Tongue (tissue), 2 donors: ENCODE data around the gene OTUB1. TPM values are rescaled to one million over a fixed set of nuclear protein-coding genes. Genes with fewer than 3 reads are reported as not detected.
"Not testable (repeated sequence)": the region's sequence is repeated elsewhere in the genome, so short reads cannot be mapped to it uniquely, and the experiment has no call there.

ENCODE experiments used
- DNase-seq: peaks from one replicate; pipeline ENCODE4 v3.0.0-alpha.2; 2015
- total RNA-seq: library from RNA; depleted of rRNA; stranded (reverse); fragments of >200 nt; gene quantifications from one replicate; pipeline ENCODE4 v1.2.3, GENCODE V29; 2014

The OTUB1 gene, protein sequence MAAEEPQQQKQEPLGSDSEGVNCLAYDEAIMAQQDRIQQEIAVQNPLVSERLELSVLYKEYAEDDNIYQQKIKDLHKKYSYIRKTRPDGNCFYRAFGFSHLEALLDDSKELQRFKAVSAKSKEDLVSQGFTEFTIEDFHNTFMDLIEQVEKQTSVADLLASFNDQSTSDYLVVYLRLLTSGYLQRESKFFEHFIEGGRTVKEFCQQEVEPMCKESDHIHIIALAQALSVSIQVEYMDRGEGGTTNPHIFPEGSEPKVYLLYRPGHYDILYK
- 44.0 TPM for total RNA-seq

GRCh38 chr11:63986156-63986931 is at the start of gene OTUB1:
TSS of gene OTUB1 (plus strand) at chr11:63986438. CDS start at chr11:63986457, 19 bp downstream.
- peak; percentile 96 for DNase-seq

DNA sequence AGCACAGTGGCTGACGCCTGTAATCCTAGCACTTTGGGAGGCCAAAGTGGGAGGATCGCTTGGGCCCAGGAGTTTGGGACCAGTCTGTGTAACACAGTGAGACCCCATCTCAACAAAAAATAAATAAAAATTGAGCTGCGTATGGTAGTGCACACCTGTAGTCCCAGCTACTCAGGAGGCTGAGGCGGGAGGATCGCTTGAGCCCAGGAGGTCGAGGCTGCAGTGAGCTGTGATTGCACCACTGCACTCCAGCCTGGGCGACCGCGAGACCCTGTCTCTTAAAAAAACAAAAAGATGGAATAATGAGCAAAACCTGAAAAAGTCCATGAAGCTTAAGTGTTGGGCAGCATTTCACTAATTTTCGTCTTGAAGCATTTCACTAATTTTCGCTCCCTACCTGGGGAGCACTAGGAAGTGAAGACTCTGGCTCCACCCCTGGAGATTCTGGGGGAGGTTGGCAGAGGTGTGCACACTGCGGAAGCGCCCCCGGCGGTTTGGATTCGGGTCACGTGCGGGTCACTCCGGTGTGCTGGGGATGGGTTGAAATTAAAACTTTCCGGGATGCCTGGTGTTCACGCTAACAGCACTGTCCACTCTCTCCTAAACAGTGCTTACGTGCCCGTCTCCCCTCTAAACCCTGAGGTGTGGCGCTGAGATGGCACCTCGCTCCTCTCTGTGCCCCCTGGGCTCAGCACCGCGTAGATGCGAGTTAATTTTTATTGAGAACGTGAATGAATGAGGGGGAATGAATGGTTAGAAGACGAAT is 48.3 kb upstream of the OTUB1 start:
- no peak for DNase-seq

GRCh38 chr11:63938479-63939396 is 47.5 kb upstream of the OTUB1 start, which contains the start of gene NAA40:
TSS of gene NAA40 (plus strand) at chr11:63939002. CDS start at chr11:63939097, 95 bp downstream.
- peak; percentile 97 for DNase-seq

- peak; percentile 33 for DNase-seq
These were observed 46.8 kb upstream of the OTUB1 start for GRCh38 chr11:63939397-63939891.

- no peak for DNase-seq
These were observed 45.5 kb upstream of the OTUB1 start for GRCh38 chr11:63940786-63941185.

- DNase-seq, result no peak
These were observed 44.3 kb upstream of the OTUB1 start for GRCh38 chr11:63941901-63942300.

DNA sequence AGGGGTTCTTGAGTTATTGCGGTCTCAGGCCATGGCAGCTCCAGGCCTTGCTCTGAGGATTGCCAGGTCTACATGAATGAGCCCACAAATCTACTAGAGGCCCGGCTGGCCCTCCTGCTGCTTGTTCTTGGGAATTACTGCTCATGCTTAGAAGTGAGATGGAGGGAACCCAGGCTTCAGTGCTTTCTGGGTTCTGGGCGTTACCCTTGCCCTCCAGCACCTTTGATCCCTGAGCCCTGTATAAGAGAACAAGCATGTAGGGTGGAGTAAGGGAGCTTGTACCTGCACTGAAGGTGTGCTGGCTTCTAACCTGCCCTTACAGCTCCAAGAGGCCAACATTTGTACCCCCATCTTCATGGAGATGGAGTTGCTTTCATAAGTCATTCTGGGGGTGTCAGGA is 43.4 kb upstream of the OTUB1 start:
- DNase-seq, result no peak

GRCh38 chr11:63944987-63945386 is 41.3 kb upstream of the OTUB1 start:
- peak; percentile 83 for DNase-seq

GRCh38 chr11:63945477-63946163 is 40.6 kb upstream of the OTUB1 start:
- DNase-seq, result peak; percentile 85

DNA sequence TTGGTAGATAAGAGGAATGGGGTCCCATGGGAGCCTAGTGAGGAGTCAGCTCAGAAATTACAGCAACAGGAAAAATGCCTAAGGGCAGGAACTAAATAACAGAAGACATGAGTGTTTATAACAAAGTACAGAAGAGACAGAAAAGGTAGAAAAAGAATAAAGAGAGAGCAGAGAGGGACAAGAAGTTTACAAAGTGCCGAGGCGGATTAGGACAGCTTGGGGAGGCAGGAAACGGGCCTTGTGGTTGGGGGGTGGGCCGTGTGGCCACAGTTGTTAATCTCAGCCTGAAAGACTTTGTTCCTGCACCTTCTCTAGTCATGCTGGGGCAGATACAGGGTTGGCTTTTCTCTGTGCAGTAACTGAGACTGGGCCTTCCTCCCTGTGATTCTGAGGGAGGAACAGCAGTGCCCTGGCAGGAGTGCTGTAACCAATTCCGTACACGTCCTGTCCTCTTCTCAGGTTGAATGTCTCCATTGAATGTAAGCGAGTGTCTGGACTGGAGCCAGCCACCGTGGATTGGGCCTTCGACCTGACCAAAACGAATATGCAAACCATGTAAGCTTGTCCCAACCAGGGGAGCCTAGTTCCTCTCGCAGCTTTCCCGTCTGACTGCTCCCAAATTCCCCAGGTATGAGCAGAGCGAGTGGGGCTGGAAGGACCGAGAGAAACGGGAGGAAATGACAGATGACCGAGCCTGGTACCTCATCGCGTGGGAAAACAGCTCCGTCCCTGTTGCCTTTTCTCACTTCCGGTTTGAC is 34.3 kb upstream of the OTUB1 start:
- no peak for DNase-seq

- no peak for DNase-seq
These were observed 33.7 kb upstream of the OTUB1 start for GRCh38 chr11:63952570-63952969.

GRCh38 chr11:63958008-63958407 is 28.2 kb upstream of the OTUB1 start:
- no peak for DNase-seq

DNA sequence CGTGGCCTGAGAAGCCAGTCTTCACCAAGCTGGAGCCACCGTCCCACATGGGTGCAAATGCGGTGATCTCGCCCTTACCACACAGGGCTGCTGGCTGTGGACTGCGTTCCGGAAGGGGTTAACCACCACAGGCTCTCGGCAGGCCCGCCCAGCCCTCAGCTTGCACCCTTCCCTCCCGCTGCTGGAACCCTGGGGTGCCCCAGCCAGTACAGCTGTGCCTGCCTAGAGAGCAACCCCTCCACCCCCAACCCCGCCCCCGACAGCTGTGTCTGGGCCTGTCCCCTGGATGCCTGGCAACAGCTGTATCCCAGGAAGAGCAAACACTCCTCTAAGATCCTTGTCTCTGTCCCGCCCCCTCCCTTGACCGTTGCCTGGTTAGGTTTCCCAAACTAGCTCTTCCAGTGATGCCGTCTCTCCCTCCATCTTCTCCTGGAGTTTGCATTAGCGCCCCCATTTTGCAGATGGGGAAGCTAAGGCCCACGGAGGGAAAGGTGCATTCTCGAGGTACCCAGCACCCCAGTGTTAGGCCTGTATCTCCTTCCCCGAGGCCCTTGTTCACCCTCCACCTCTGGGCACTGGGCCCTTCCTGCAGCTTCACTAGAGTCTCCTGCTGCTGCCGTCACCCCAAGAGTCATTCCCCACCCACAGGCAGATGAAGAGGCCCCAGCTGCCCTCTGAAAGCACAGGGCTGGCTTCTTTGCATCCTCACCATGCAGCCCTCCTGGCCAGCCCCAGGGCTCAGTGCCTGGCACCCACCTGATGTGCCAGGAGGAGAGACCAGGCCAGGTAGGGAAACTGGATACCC is 24.4 kb upstream of the OTUB1 start:
- peak; percentile 96 for DNase-seq

DNA sequence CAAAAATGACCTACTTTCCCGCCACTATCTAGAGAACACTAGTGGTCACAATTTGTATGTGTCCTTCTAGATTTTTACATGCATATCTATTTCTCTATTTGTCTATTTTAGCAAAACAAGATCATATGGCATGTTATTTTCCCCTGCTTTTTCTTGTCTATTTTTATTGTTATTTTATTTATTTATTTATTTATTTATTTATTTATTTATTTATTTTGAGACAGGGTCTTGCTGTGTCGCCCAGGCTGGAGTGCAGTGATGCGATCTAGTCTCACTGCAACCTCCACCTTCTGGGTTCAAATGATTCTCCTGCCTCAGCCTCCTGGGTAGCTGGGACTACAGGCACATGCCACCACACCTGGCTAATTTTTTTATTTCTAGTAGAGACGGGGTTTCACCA is 22.3 kb upstream of the OTUB1 start:
- not testable (repeated sequence) for DNase-seq

GRCh38 chr11:63966444-63966843 is 19.8 kb upstream of the OTUB1 start:
- DNase-seq, result no peak

DNA sequence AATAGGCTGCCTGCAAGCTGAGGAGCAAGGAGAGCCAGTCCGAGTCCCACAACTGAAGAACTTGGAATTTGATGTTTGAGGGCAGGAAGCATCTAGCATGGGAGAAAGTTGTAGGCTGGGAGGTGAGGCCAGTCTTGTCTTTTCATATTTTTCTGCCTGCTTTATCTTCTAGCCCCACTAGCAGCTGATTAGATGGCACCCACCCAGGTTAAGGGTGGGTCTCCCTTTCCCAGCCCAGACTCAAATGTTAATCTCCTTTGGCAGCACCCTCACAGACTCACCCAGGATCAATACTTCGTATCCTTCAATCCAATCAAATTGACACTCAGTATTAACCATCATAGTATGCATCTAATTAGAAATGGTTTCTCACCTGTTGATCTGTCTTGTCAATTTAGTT is 16.8 kb upstream of the OTUB1 start:
- DNase-seq, result no peak

DNA sequence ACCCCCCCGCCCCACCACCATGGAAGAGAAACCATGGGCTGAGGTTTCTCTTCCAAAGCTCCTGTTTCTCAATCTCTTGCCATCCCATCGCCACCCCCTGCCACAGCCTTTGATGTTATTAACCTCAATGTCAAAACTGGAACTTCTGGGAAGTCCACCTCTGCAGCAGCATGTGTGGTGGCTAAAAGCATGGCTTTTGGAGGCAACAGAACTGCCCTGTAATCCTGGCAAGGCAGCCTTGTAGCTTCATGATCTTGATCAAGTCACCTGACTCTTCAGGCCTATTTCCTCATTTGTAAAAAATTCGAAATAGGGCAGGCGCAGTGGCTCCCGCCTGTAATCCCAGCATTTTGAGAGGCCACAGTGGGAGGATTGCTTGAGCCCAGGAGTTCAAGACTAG is 15.3 kb upstream of the OTUB1 start:
- no peak for DNase-seq

GRCh38 chr11:63973912-63974258 is 12.4 kb upstream of the OTUB1 start:
- DNase-seq, result not testable (repeated sequence)
